MG63 (cell line): ENCODE data around the gene NID2. TPM values are rescaled to one million over a fixed set of nuclear protein-coding genes. Genes with fewer than 3 reads are reported as not detected.

Experiments
- DNase-seq: peaks from one replicate; pipeline ENCODE4 v3.0.0-alpha.2; 2020
- H3K27me3 ChIP-seq: fragments of 250-450 bp; sonication (Bioruptor Pico); 2 replicates; pipeline ENCODE4 v1.5.1; 2020; ENCODE audit warnings: mild to moderate bottlenecking, moderate library complexity
- H3K36me3 ChIP-seq: fragments of 250-450 bp; sonication (Bioruptor Pico); 2 replicates; pipeline ENCODE4 v1.5.1; 2020; ENCODE audit warnings: mild to moderate bottlenecking, moderate library complexity
- H3K4me3 ChIP-seq: fragments of 250-450 bp; sonication (Bioruptor Pico); 2 replicates; pipeline ENCODE4 v1.5.1; 2020; ENCODE audit warnings: mild to moderate bottlenecking, moderate library complexity
- H3K9me3 ChIP-seq: fragments of 250-450 bp; sonication (Bioruptor Pico); 2 replicates; pipeline ENCODE4 v1.5.1; 2020; ENCODE audit warnings: mild to moderate bottlenecking, moderate library complexity
- total RNA-seq: library from RNA; depleted of rRNA; stranded (reverse); fragments of >200 nt; shearing (Covaris generic); gene quantifications from 2 replicates; pipeline ENCODE4 v1.2.3, GENCODE V29; 2014; ENCODE audit warnings: low replicate concordance; rRNA removed

NID2 gene
- total RNA-seq, result 2.3 and 4.6 TPM in 2 replicates

GRCh38 chr14:52068615-52069306 is at the start of gene NID2:
TSS of gene NID2 (minus strand) at chr14:52069059. CDS start at chr14:52068994, 65 bp downstream.
- Histone ChIP-seq H3K27me3 (no peaks in the 10 kb centered on the region), H3K4me3 (peak within 1 kb of the TSS; percentile 52), H3K36me3 (no peaks in the 10 kb centered on the region), H3K9me3 (no peaks in the 10 kb centered on the region)
- DNase-seq, result peak; percentile 75

GRCh38 chr14:52117111-52117832 is 48.4 kb upstream of the NID2 start:
- DNase-seq, result peak; percentile 16
- Histone ChIP-seq H3K4me3 (no peak overlapping the region), H3K9me3 (no peaks in the 10 kb centered on the region), H3K27me3 (no peaks in the 10 kb centered on the region), H3K36me3 (no peaks in the 10 kb centered on the region)

GRCh38 chr14:52115286-52115685 is 46.4 kb upstream of the NID2 start:
- no peak overlapping the region for H3K4me3 ChIP-seq
- H3K27me3 ChIP-seq, result no peaks in the 10 kb centered on the region
- H3K36me3 ChIP-seq, result no peaks in the 10 kb centered on the region
- DNase-seq, result no peak
- no peaks in the 10 kb centered on the region for H3K9me3 ChIP-seq

- no peaks in the 10 kb centered on the region for H3K27me3 ChIP-seq
- no peaks in the 10 kb centered on the region for H3K36me3 ChIP-seq
- no peak overlapping the region for H3K4me3 ChIP-seq
- no peaks in the 10 kb centered on the region for H3K9me3 ChIP-seq
- DNase-seq, result peak; percentile 33
Observed at GRCh38 chr14:52112336-52113018, 43.6 kb upstream of the NID2 start.

GRCh38 chr14:52111583-52111982 is 42.7 kb upstream of the NID2 start:
- DNase-seq, result no peak
- Histone ChIP-seq H3K9me3 (no peaks in the 10 kb centered on the region), H3K4me3 (no peak overlapping the region), H3K36me3 (no peaks in the 10 kb centered on the region), H3K27me3 (no peaks in the 10 kb centered on the region)

GRCh38 chr14:52110441-52111086 is 41.7 kb upstream of the NID2 start:
- no peak for DNase-seq

GRCh38 chr14:52108823-52109222 is 40.0 kb upstream of the NID2 start:
- Histone ChIP-seq H3K36me3 (no peaks in the 10 kb centered on the region), H3K27me3 (no peaks in the 10 kb centered on the region), H3K4me3 (no peak overlapping the region), H3K9me3 (no peaks in the 10 kb centered on the region)
- no peak for DNase-seq

More at GRCh38 chr14:52110441-52111086, 41.7 kb upstream of the NID2 start:
- H3K4me3 ChIP-seq, result no peak overlapping the region
- H3K27me3 ChIP-seq, result no peaks in the 10 kb centered on the region
- H3K36me3 ChIP-seq, result no peaks in the 10 kb centered on the region
- no peaks in the 10 kb centered on the region for H3K9me3 ChIP-seq

GRCh38 chr14:52106840-52107239 is 38.0 kb upstream of the NID2 start:
- DNase-seq, result no peak

GRCh38 chr14:52103416-52103815 is 34.6 kb upstream of the NID2 start:
- Histone ChIP-seq H3K9me3 (no peaks in the 10 kb centered on the region), H3K4me3 (no peak overlapping the region), H3K27me3 (no peaks in the 10 kb centered on the region), H3K36me3 (no peaks in the 10 kb centered on the region)
- DNase-seq, result no peak

More at GRCh38 chr14:52106840-52107239, 38.0 kb upstream of the NID2 start:
- H3K27me3 ChIP-seq, result no peaks in the 10 kb centered on the region
- no peaks in the 10 kb centered on the region for H3K9me3 ChIP-seq
- no peaks in the 10 kb centered on the region for H3K36me3 ChIP-seq
- H3K4me3 ChIP-seq, result no peak overlapping the region

GRCh38 chr14:52095794-52096193 is 26.9 kb upstream of the NID2 start:
- Histone ChIP-seq H3K27me3 (no peaks in the 10 kb centered on the region), H3K9me3 (no peaks in the 10 kb centered on the region), H3K36me3 (no peaks in the 10 kb centered on the region), H3K4me3 (no peak overlapping the region)
- no peak for DNase-seq

- Histone ChIP-seq H3K4me3 (no peak overlapping the region), H3K36me3 (no peaks in the 10 kb centered on the region)
Observed at GRCh38 chr14:52095336-52095735, 26.5 kb upstream of the NID2 start.

GRCh38 chr14:52094546-52095271 is 25.9 kb upstream of the NID2 start:
- no peak overlapping the region for H3K4me3 ChIP-seq
- DNase-seq, result no peak
- no peaks in the 10 kb centered on the region for H3K27me3 ChIP-seq
- H3K9me3 ChIP-seq, result no peaks in the 10 kb centered on the region
- no peaks in the 10 kb centered on the region for H3K36me3 ChIP-seq

More at GRCh38 chr14:52095336-52095735, 26.5 kb upstream of the NID2 start:
- Histone ChIP-seq H3K27me3 (no peaks in the 10 kb centered on the region), H3K9me3 (no peaks in the 10 kb centered on the region)
- no peak for DNase-seq

GRCh38 chr14:52091928-52092327 is 23.1 kb upstream of the NID2 start:
- H3K27me3 ChIP-seq, result no peaks in the 10 kb centered on the region

GRCh38 chr14:52090936-52091335 is 22.1 kb upstream of the NID2 start:
- H3K36me3 ChIP-seq, result no peaks in the 10 kb centered on the region
- no peaks in the 10 kb centered on the region for H3K9me3 ChIP-seq
- no peak overlapping the region for H3K4me3 ChIP-seq
- no peak for DNase-seq
- no peaks in the 10 kb centered on the region for H3K27me3 ChIP-seq

More at GRCh38 chr14:52091928-52092327, 23.1 kb upstream of the NID2 start:
- H3K9me3 ChIP-seq, result no peaks in the 10 kb centered on the region
- H3K36me3 ChIP-seq, result no peaks in the 10 kb centered on the region
- no peak for DNase-seq
- H3K4me3 ChIP-seq, result no peak overlapping the region

- no peaks in the 10 kb centered on the region for H3K27me3 ChIP-seq
- no peaks in the 10 kb centered on the region for H3K36me3 ChIP-seq
- no peak for DNase-seq
- H3K4me3 ChIP-seq, result no peak overlapping the region
- no peaks in the 10 kb centered on the region for H3K9me3 ChIP-seq
Observed at GRCh38 chr14:52089218-52089617, 20.4 kb upstream of the NID2 start.

GRCh38 chr14:52086711-52087110 is 17.9 kb upstream of the NID2 start:
- Histone ChIP-seq H3K27me3 (no peaks in the 10 kb centered on the region), H3K9me3 (no peaks in the 10 kb centered on the region), H3K4me3 (no peak overlapping the region), H3K36me3 (no peaks in the 10 kb centered on the region)
- no peak for DNase-seq
